Heart left ventricle (tissue), 13 donors: Measurements from ENCODE around the gene SH2D4B.

Source experiments
- POLR2A ChIP-seq, 2 donors: fragments of 450-650 bp; IDR thresholded peaks; one replicate each; pipeline ENCODE4 v1.6.1; 2017; ENCODE audit warnings: antibody characterized with exemption in 2 of 2, mild to moderate bottlenecking in 2 of 2, moderate library complexity in 2 of 2
- TF ChIP-seq, protein P1 (sequence below), 12 donors: fragments of 200-600 bp; sonication (generic) in 4 of 12; IDR thresholded peaks; one replicate each; pipeline versions ENCODE4 v1.5.0 to v1.8.0; 2018 to 2022; ENCODE audit warnings: antibody characterized with exemption in 12 of 12, mild to moderate bottlenecking in 5 of 12
- donor health status: ischemic (EF 13 %, LVEDD 7.1; RV severe dilation, severe dysfunction).
- donor health status: DM: no; HTN: yes; CAD: no.
- donor health status: DM: no; HTN: no; CAD: no.
- donor health status: ischemic (EF 25% LVEDD 6.9; RV normal size, moderate dysfunction).
- donor health status: ischemic (EF 25% LVEDD 5.7; RV mildly dilated, moderate dysfunction).
- donor health status: ischemic (EF 35%, LVEDD 5.7; RV mildly dilated, moderate dysfunction).
- donor health status: nonischemic (EF 11% LVEDD 7.7; RV severe dilation, severe dysfunction).
- donor health status: DM: yes; HTN: yes; CAD: no.
- donor health status: PGD.
- donor health status: ischemic (EF 29% LVEDD 5.4; RV normal size, mild dysfunction).
- donor health status: nonischemic (EF 23%, LVEDD 6.1; RV moderate dilation, normal function).

- TF ChIP-seq, protein P1, sequence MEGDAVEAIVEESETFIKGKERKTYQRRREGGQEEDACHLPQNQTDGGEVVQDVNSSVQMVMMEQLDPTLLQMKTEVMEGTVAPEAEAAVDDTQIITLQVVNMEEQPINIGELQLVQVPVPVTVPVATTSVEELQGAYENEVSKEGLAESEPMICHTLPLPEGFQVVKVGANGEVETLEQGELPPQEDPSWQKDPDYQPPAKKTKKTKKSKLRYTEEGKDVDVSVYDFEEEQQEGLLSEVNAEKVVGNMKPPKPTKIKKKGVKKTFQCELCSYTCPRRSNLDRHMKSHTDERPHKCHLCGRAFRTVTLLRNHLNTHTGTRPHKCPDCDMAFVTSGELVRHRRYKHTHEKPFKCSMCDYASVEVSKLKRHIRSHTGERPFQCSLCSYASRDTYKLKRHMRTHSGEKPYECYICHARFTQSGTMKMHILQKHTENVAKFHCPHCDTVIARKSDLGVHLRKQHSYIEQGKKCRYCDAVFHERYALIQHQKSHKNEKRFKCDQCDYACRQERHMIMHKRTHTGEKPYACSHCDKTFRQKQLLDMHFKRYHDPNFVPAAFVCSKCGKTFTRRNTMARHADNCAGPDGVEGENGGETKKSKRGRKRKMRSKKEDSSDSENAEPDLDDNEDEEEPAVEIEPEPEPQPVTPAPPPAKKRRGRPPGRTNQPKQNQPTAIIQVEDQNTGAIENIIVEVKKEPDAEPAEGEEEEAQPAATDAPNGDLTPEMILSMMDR (IDR thresholded peaks at IDR 0.05) = no peak
- TF ChIP-seq POLR2A (IDR thresholded peaks at IDR 0.05) = no peak
These were observed 65.2 kb downstream of the SH2D4B start for GRCh38 chr10:80602881-80603280.
